SW 1271 (cell line): Measurements from ENCODE around the gene MAP4K2.
"Not testable (repeated sequence)": the region's sequence is repeated elsewhere in the genome, so short reads cannot be mapped to it uniquely, and the experiment has no call there.

Experiments used
- DNase-seq, 2 experiments: peaks; one replicate each; lab custom pipeline; 2025; lab: John Stamatoyannopoulos, UW

Gene MAP4K2

DNA sequence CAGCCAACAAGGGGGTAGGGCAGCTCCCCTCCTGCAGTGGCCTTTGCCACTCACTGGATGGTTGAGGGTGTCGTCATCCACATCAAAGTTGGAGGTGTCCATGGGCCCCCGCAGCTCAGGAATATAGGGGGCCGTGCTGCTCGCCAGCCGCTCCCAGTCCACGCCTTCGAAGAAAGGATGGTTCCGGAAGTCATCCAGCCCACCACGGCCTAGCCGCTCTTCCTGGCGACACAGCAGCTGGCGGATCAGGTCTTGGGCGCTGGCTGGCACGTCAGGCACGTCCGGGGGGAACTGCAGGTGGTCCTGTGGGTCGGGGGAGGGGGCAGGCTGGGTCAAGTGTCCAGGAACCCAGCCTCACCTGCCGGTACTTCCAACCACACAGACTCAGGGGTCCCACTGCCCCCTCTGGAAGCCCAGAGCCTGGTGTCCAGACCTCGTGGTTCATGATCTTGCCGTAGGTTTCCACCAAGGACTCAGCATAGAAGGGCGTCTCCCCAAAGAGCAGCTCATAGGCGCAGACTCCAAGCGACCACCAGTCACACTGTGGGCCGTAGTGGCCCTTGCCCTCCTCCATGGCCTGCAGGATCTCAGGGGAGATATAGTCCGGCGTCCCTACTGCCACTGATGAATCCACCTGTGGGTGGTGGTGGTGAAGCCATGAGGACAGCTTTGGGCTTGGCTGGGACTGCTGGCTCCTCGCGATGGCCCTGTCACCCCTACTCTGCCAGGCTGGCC is 35.8 kb upstream of the MAP4K2 start:
- no peak for DNase-seq

DNA sequence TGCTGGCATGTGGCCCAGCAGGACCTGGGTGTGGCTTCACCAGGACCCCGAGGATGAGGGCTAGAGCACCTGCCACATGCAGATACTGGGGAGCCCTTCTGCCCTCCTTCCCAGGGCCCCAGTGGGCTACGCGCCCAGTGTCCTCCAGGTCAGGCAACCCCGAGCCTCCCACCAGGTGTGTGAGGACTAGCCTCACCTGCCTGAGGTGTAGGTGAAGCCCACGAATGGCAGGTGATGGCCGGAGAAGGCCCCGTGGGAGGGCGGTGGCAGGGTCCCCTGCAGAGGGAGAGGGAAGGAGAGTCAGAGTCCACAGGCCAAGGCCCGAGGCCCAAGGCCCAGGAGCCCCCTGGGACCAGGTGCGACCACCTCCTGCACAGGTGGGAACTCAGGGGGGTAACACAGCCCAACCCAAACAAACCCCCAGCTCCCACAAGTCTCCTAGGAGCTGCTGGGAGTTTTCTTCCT is 34.9 kb upstream of the MAP4K2 start:
- no peak for DNase-seq

DNA sequence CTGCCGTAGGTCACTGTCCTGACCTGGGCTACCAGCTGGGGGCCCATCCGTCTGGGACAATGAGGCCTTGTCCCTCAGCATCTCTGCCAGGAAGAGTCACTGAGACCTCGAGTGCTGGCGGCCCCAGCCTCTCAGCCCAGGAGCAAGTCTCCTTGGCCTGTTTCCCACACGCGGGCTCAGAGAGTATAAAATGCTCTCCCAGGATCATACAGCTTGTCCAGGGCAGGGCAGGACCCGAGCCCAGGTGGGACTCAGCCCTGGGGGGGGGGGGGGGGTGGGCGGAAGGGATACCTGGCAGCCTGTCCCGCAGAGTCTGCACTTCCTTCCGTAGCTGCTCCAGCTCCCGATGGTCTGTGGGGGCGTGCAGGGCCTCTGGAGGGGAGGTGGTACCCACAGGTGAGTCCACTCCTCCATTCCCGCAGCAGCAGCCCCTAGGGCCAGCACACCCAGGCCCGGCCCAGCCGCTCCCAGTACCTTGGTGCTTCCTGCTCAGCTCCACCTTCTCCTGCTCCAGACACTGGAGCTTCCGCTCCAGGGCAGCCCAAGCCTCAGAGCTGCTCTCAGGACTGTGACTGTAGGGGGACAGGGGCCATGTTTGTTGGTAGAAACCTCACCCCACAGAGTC is 33.5 kb upstream of the MAP4K2 start:
- DNase-seq = no peak

DNA sequence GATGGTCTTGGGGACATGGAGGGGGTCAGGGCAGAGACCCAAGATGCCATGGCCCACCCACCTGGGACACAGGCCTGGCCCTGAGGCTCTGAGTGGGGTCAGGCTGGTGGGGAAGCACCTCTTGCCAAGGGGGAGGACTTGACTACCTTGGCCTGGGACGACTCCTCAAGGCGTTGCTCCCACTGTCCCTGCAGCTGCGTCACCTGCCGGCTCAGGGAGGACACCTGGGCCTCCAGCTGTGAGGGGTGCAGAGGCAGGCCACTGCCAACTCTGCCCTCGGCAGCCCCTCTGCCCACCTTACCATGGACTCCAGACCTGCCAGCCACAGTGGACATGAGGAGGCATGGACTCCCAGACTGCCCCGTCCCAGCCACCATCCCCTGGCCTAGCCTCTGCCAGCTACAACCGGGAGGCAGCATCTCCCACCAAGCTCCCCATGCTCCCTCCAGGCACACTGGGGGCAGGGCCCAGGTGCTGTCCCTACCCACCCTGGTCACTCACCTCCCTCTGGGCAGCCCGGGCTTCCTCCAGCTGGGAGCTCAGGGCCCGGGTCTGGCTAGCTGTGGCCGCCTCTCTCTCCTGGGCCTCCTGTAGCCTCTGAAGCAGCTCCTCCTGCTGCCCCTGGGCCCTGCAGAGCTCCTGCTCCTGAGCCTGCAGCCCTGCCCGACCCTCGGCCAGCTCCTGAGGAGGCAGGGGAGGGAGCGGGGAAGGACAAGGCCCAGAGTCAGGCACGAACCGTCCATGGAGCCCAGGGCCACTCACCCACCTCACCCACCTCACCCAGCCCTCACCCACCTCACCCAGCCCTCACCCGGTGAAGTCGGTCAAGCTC is 32.8 kb upstream of the MAP4K2 start:
- DNase-seq = no peak

DNA sequence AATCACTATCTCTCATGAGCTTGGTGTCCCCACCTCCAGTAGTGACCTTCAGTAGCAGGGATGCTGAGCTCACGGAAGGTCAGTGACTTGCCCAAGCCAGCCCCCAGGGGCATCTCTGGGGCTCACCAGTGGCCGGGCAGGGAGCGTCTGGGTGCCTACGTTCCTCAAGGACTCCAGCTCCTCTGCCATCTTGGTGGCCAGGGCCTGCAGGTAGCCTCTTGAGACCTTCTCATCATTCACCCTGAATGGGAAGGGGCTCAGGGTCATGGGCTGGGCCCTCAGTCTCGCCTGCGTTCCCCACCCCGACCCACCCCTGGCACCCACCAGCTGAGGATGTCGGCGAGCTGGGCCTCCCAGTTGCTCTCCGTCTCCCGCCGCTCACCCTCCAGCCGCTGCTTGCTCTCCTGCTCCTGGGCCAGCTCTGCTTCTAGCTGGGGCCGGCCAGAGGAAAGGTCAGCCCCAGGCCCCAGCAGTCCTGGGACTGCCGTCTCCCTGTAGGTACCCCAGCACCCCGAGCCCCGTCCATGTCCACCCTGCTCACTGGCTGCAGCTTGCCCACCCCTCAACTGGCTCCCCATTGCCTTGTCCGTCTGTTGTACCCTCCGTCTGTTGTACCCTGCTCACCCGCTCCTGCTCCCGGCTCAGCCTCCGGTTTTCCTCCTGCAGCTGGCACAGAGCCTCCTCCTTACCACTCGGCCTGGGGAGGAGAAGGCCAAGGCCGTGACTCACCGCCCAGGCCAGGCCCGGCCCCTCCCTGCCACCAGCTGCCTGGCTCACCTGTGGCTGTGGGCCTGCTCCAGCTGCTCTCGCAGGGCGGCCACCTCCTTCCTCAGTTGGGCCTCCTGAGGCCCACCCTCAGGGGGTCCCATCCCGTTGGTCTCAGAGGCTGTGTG is 32.0 kb upstream of the MAP4K2 start:
- peak in 1 of 2 experiments; percentile 46 for DNase-seq

DNA sequence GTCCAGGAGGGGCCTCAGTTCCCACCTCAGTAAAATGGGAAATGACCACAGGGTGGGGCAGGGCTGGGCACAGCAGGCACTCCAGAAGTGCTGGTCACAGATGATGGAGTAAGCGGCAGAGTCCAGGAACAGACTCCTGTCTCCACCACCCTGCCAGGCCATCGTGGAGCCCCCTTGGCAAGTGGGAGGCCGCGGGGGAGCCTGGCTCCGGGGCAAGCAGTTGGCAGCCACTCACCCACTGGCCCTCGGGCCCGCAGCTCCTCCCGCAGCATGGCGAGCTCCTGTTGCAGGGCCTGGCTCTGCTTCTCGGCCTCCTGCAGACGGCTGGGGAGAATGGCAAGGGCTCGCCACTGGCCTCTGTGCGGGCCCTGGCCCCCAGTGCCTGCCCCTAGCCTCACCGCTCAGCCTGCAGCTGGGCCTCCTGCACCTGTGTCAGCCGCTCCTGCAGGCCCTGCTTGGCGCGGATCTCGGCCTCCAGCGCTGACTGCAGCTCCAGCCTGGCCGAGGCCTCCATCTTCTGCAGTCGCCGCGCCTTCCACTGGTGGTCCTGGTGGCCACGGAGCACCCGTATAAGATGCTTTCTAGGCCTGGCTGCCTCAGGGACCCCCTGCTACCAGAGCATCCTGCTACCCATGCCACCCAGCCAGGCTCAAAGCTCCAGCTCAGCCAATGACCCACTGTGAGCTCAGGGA is 31.2 kb upstream of the MAP4K2 start:
- DNase-seq = no peak

DNA sequence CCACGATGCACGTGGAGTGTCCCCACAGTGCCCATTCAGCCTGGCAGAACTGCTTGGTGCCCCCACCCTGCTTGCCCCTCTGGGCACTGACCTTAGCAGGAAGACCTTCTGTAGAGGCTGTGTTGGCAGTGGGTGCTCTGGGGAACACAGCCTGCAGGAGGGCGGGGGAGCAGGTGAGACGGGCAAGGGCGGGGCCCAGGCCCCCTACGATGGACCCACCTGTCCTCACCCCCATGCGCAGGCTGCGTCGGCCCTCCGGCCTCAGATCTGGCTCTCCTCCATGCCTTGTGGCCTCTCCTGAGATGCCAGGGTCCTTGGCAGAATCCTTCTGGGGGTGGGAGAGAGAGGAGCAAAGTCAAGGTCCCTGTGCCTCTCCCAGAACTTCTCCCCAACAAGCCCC is 30.5 kb upstream of the MAP4K2 start:
- DNase-seq = no peak

DNA sequence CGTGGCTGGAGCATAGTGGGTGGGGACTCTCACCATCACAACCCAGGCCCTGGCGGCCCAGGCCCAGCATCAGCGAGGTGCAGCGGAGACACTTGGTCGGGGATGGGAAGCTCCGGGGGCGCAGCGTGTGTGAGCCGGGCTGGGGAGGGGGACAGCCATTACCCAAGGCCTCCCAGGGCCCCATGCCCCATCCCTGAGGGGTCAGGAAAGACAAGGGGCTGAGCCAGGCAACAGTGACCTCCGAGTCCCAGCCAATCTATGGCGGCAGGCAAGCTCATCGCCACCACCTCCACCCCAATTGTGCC is 30.1 kb upstream of the MAP4K2 start:
- DNase-seq = no peak

DNA sequence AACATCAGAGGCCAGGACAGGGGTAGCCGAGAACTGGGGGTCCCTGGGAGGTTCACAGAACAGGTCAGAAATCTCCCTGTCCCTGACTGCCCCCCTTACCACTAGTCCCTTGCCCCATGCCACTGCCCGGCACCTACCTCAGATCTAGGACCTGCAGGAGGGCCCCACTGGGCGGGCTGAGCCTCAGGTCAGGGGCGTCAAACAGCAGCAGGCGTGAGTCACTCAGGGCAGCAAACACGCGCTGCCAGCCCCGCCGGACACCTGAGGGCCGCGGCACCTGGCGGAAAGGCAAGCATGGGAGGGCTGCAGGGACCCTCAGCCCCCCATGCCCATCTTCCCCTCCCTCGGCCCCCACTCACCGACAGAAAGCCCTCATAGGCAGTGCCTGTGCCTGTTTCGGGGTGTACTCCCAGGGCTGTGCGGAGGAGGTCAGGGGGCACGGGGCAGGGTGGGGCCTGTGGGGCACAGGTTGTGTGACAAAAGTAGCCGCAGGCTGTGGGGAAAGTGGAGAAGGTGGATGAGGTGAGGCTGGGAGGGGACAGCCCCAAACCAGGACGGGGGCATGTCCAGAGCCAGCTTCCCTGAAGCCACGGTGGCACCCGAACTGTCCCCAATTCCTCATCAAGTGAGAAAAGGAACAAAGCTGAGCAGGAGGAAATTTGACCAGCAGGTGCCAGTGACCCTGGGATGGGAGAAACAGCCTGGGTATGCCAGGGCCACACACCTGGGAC is 29.6 kb upstream of the MAP4K2 start:
- no peak for DNase-seq

DNA sequence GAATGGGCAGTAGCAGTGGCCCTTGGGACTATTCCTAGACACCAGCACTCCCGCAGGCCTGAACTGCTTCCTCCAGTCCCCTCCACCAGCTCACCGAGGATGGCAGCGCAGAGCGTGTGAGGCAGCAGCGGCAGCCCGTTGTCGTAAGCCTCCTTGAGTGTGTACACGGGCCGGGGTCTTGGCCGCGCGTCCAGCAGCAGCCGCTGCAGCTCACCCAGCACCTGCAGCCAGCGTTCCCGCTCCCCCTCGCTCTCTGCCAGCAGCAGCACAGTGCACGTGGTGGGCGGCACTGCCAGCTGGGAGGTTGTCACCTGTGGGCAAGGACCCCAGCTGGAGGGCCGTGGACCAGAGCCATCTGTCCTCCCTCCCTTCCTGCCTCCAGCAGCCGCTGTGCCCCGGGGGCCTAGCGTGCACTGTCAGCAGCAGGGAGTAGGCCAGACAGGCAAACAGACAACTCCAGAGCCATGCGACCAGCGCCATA is 28.4 kb upstream of the MAP4K2 start:
- DNase-seq = no peak

DNA sequence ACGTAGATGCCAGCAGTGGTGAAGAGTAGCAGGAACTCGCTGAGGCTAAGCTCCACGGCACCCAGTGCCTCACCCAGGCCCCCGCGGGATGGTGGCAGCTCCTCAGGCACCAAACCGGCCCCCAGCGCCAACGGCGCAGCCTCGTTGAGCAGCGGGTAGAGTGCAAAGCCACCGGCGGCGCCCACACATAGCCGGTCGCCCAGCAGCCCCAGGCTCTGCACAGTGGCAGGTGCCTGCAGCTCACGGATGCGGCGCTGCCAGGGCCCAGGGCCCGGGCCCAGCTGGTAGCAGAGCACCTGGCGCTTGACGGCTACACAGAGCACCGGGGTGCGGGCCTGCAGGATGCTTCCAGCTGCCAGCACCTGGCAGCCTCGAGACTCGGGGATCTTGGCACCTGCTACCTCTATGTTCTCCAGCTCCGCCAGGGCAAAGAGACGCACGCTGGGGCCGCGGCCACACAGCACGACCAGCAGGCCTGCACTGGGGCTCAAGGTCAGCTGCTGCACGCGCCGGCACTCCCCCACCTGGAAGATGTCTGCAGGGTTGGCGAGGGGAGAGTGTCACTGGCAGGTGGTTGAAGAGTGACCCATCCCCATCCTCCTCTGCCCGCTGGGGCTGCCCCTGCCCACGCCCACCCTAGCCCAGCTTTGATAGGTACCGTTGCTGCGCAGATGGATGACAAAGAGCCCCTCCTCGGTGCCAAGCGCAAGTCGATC is 26.7 kb upstream of the MAP4K2 start:
- DNase-seq = no peak

DNA sequence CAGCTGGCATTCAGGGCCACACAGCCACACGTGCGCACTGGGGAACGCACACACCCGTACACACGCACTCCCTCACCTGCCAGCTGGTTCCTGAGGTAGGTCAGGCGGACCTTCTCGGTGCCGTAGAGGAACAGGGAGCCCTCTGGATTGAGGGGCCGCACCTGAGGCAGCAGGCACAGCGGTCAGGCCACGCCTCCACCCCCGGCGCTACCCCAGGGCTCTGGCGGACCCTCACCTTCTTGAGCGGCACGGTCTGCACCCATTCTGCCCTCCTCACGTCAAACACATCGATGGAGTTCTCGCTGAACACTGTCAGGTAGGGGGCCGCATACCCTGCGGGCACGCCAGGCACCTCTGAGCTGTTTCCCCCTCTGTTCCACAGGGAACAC is 24.4 kb upstream of the MAP4K2 start:
- no peak for DNase-seq

DNA sequence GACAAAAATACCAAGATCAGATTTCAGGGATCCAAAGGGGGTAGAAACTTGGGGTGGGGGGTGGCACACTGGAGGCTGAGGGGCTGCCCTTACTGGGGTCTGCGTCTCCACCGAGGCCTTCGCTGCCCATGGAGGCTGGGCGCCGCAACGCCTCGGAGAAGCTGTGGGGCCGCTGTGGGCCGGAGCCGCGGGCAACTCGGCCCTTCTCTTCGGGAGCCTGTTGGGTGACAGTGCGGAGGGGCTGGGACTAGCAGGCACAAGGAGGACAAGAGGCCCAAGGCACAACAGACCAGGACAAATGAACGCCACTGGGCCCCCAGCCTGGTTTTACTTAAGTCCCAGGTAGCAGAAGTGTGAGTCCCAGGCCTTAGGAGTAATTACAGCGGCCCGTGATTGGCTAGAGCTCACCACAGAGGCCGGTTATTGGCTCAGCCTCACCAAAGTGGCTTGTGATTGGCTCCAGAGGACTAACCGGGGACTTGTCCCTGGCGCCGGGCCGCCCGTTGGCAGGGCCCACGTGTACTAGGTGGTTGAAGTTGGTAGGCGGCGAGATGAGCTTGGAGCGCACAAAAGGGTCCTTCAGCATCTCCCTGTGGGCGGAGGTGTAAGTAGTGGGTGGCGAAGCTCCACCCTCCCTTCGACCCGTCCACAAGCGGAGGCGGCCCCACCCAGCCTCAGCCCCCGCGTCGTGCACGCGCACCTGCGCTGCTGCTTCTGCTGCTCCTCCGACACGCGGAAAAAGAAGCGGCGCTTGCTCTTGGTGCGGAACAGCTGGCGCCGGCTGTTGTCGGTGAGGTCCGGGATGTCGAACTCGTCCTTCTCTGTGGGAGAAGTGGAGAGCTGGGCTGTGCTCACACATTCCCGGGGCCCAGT is 23.8 kb upstream of the MAP4K2 start:
- DNase-seq = no peak

DNA sequence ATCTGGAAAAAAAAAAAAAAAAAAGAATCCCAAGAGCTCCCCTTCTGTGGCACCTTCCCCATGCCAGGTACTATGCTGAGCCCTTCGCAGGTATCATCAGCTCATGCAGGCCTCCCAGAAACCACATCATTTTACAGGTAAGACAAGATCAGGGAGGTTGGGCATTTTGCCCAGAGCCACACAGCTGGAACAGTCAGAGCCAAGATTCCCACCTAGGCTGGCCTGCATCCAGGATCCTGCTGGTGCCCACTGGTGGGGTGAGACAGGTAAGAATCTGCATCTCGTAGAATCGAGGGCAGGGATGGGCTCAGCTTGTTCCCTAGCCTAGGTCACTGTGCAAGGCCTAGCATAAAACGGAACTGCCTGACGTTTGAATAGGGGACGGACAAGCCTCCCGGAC is 23.0 kb upstream of the MAP4K2 start:
- DNase-seq = no peak

DNA sequence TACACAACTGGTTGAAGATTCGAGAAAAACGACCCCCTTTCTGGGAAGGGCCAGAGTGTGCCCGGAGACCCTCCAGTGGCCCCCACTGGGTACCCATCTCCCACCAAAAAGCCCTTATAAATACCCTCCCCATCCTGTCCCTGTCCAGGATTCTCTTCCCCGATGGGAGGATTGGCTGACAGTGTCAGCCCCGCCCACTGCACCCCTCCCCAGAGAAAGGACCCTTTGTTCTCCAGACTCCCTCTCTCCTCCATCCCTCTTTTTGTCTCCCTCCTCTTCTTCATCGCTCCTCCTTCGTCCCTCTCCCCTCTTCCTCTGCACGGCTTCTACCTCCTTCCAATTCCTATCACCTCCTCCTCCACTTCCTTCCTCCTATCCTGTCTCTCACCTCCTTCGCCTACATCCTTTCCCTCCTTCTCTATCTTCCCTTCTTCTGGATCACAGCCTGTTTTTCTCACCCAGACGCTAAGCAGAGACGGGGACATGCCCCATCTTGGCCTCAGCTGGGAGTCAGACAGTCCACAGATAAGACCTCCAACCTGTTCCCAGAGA is 20.6 kb upstream of the MAP4K2 start:
- DNase-seq = no peak

DNA sequence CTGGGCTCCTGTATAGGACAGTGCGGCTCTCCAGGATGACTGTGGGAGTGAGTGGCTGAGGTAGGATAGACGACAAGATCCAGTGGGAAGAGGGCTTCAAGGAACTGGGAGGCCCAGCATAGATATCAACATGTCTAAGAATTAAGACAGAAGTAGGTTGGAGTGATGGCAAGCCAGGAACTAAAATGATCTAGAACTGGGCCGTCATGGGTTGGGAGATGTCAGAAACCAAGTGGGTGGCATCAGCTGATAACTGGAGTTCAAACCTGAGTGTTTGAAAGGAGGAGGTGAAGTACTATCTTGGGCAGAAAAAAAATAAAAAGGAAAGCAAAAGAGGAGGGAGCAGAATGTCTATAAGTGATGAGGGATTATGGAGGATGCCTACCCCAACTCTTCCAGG is 14.5 kb upstream of the MAP4K2 start:
- DNase-seq = no peak

DNA sequence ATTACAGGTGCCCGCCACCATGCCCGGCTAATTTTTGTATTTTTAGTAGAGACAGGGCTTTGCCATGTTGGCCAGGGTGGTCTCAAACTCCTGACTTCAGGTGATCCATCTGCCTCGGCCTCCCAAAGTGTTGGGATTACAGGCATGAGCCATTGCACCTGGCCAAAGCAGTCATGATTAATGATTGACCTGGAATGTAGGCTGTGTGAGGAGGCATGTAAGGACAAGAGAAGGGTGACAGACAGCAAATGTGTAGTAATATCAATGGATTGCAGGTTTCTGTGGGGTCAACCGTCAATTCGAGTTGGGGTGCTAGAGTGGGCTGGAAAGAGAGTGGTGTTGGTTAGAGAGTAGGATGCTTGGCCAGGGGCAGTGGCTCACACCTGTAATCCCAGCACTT is 12.4 kb upstream of the MAP4K2 start:
- DNase-seq = not testable (repeated sequence)

DNA sequence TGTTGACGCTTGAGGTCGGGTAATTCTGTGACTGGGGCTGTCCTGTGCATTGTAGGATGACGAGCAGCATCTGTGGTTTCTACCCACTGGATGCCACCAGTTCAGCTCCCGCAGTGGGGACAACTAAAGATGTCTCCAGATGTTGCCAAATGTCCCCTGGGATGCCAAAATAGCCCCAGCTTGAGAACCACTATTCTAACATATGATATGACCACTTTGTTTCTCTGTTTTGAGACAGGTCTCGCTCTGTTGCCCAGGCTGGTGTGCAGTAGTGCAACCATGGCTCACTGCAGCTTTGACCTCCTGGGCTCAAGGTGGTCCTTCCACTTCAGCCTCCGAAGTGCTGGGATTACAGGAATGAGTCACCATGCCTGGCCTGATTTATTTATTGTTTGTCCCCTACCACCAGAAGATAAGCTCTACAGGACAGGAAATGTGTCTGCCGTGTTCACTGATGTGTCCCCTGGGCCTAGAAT is 11.7 kb upstream of the MAP4K2 start:
- DNase-seq = no peak

DNA sequence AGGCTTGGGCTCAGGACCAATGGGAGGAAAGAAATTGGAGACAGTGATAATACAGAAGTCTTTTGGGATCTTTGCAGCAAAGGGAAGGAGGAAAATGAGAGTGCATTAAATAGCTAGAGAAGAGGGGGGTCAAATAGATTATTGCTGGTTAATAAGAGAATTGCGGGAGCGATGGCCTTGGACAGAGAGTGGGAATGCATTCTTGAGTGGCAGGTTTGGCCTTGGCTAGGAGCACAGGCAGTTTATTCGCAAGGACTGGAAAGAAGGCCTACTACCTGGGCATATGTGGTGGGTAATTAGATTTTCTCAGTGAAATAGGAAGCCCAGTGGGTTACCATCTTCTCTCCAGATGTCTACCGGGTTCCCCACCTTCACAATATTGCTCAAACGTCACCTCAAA is 10.8 kb upstream of the MAP4K2 start:
- no peak for DNase-seq
